GM18951 (cell line): ENCODE results near the gene SEC14L1.
"Not testable (repeated sequence)": the region's sequence is repeated elsewhere in the genome, so short reads cannot be mapped to it uniquely, and the experiment has no call there.

Experiments
- POLR2A ChIP-seq: IDR thresholded peaks from 4 replicates; pipeline ENCODE4 v1.6.1; 2011; ENCODE audit warnings: mild to moderate bottlenecking; ENCODE audit not compliant: insufficient read length, insufficient read depth; ENCODE audit errors: extremely low read depth
- in situ Hi-C: fragments of 300-500 bp; cut with MboI; formaldehyde crosslinking; loops from one replicate; pipeline ENCODE4 v1.12.0; 2022; ENCODE audit warnings: low sequenced_read_pairs, mixed read lengths, inconsistent platforms; ENCODE audit not compliant: unreplicated experiment

Gene SEC14L1

GRCh38 chr17:77140878-77141767 lies at the start of gene SEC14L1:
TSS of gene SEC14L1 (plus strand) at chr17:77140969. CDS start at chr17:77143597, 2,628 bp downstream.
- no peak for TF ChIP-seq POLR2A

GRCh38 chr17:77092025-77092424 lies 48.7 kb upstream of the SEC14L1 start:
- in situ Hi-C loops, result no loop called here
- no peak for TF ChIP-seq POLR2A

More at GRCh38 chr17:77140878-77141767, at the start of gene SEC14L1:
- in situ Hi-C loops, result no loop called here

DNA sequence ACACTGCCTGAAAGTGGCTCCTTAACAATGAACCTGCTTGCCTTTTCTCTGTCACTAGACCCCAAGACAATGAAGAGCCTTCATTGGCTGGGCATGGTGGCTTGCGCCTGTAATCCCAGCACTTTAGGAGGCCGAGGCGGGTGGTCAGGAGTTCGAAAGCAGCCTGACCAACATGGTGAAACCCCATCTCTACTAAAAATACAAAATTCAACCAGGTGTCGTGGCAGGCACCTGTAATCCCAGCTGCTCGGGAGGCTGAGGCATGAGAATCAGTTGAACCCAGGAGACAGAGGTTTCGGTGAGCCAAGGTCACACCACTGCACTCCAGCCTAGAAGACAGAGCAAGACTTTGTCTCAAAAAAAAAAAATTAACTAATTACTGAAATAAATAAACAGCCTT lies 45.3 kb upstream of the SEC14L1 start:
- TF ChIP-seq POLR2A, result no peak
- in situ Hi-C loops, result no loop called here

GRCh38 chr17:77096570-77097214 lies 44.1 kb upstream of the SEC14L1 start:
- in situ Hi-C loops, result no loop called here

DNA sequence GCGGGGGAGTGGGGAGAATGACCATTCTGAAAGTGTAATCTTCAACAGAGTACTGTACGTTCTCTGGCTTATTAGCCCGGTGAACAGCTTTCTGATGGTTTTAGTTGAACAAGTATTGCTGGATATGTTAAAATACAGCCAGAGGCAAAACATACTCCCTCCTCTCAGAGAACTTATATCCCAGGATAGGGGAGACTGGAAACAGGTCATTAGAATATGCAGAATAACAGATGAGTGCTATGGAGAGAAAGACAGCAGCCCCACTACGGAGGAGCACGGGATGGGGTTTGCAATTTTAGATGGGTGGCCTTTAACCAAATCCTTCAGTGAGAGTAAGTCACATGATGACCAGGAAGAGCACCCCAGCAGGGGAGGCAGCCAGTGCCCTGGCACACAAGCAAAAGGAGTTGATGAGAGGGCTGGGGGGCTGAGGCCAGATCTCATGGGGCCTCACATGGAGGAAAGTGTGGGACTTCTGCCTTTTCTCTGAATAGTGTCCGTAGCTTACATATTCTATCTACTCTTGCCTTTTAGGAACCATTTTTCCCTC lies 43.1 kb upstream of the SEC14L1 start:
- no peak for TF ChIP-seq POLR2A
- in situ Hi-C loops, result no loop called here

More at GRCh38 chr17:77096570-77097214, 44.1 kb upstream of the SEC14L1 start:
- no peak for TF ChIP-seq POLR2A

DNA sequence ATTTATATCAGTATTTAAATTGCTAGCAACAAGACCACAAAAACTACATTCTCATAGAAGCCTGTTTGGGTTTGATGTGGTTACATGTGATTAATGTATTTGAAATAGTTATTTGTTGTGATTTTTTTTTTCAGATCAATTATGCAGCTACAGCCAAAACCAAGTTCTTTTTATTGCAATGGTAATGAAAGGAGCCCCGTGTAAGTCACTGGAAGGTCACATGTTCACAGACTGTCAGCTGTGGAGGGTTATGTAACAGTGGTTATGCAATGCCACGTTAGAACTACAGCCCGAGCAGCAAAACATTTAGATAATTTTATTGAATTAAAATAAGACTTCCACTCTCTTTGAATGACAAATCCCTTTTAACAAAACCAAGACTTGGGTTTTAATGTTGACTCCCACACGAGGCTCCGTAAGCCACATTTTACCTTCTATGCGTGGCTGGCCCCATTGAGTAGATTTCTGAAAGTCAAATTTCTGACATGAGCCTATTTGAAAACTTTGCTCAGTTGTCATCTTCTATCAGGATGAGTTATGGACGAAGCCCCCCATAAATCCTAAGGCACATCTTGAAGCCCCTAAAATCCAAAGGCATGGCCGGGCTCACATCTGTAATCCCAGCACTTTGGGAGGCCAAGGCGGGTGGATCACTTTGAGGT lies 41.8 kb upstream of the SEC14L1 start:
- in situ Hi-C loops, result no loop called here
- TF ChIP-seq POLR2A, result no peak

DNA sequence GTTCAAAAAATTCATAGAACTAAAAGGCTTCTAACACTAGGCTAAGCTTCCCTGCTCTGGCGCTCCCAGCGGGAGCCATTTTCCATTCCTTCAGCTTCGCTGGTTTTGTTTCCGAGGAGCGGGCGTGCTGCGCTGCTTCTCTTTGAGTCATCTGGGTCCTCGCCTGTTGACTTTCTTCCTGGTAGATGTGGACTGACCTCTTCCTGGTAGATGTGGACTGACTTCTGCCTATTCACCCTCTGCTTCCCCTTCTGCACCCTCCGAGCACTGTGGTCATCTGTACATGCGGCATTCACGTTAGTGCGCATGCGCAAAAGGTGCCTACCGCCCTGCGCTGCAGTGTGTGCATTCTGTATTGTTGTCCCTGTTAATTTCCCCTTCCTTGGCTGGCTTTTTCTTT lies 40.8 kb upstream of the SEC14L1 start:
- no peak for TF ChIP-seq POLR2A
- in situ Hi-C loops, result no loop called here

- no peak for TF ChIP-seq POLR2A
- in situ Hi-C loops, result no loop called here
Observed at GRCh38 chr17:77101521-77102410, 39.0 kb upstream of the SEC14L1 start.

GRCh38 chr17:77102411-77103134 lies 38.2 kb upstream of the SEC14L1 start:
- in situ Hi-C loops, result not testable (repeated sequence)

DNA sequence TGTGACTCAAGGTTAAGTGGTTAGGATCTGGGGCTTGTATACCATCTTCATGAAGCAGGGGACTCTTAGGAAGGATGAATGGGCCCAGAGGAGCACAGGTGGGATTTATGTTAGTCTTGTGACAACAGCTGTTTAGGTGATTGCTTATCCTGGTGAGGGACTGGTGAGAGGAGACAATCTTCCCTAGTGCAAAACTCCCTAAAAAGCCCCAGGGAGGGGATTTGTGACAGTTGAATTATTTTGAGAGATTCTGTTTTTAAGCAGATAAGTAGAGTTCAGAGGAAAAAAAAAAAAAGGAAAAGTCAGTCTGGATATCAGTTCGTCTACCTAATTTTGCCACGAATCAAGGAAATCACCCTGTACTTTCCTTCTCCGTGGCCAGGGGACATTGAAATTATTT lies 35.1 kb upstream of the SEC14L1 start:
- no peak for TF ChIP-seq POLR2A
- in situ Hi-C loops, result no loop called here

- in situ Hi-C loops, result no loop called here
- no peak for TF ChIP-seq POLR2A
Observed at GRCh38 chr17:77106874-77107358, 33.9 kb upstream of the SEC14L1 start.
